ENCODE results near the gene KREMEN1. TPM values are rescaled to one million over a fixed set of nuclear protein-coding genes. Genes with fewer than 3 reads are reported as not detected.

The KREMEN1 gene
- total and polyA plus RNA-seq, 10 of the 15 experiments (the other 5 are each of a cell fraction or from before 2014, with no cell fraction given) = 0.10 to 2.5 (median 0.20) TPM; not detected in 1

DNA sequence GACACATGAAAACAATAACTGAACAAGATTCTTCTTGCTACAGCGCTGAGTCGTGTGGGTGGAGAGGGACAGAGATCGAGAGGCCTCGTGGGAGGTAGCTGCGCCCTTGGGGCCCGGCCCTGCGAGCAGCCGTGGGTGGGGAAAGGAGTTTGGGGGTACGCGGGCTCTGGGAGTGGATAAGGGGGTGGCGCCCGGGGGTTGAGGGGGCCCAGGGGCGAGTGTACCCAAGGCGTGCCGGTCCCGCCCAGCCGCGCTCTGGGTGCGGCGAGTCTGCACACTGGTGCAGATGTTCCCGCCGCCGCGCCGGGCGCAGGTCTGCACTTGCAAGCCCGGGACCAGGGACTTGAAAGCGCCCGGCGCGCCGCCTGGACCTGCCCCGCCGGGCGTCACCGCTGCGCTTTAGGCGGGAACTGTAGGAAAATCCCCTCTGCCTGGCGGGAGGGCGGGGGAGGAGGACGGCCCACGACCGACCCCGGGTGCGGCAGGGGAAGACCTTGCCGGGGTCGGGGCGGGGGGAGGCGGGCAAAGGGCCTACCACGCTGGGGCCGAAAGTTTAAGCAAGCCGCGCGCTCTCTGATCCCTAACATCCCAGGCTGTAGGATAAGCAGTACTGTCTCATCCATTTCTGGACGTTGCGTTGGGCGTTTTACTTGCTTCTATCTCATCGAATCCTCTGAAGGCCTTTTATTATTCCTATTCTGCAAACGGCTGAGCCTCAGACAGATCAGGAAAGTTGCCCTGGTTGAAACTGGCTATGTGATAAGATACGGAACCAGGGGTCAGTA lies 1.4 kb upstream of the KREMEN1 start:
- Histone ChIP-seq H3K9me3 (replicated peaks; ENCODE audit: control insufficient read depth, insufficient read depth, low read length) (no peaks in the 10 kb centered on the region), H3K4me2 (ENCODE audit: control insufficient read depth, insufficient read depth) (peak overlapping the region; percentile 75), H3K9ac (ENCODE audit: control insufficient read depth, insufficient read depth, low read length) (no peak overlapping the region; the same call in 1 of the 2 replicates), H3K36me3 (ENCODE audit: control insufficient read depth in 2 of 2, insufficient read depth in 2 of 2, low read length in 1 of 2) (no peaks in the 10 kb centered on the region), H3K79me2 (ENCODE audit: control insufficient read depth, insufficient read depth, low read length) (no peaks in the 10 kb centered on the region), H2AFZ (ENCODE audit: control insufficient read depth, low read depth, low read length) (no peak overlapping the region), H3K27ac (ENCODE audit: control insufficient read depth, insufficient read depth) (no peak overlapping the region), H3K27me3 (replicated peaks in 1 of 2; ENCODE audit: control insufficient read depth in 2 of 2, insufficient read depth in 2 of 2, low read length in 1 of 2) (peaks cover 5 to 15% of the 10 kb centered on the region in 2 experiments), H4K20me1 (ENCODE audit: control insufficient read depth, insufficient read depth) (no peaks in the 10 kb centered on the region), H3K4me3 (peak overlapping the region; percentile 18; the same call in 1 of the 2 replicates), H3K4me1 (ENCODE audit: control insufficient read depth, insufficient read depth, low read length) (no peaks in the 10 kb centered on the region; the same call in 1 of the 2 replicates)
- ChIA-PET RAD21 (ENCODE audit: unreplicated experiment) (interaction anchor here (1.2 to 2.5 kb wide), 7 partner anchors 11 to 241 kb away, joined by 3 to 17 read pairs (median 4); no protein-coding TSS in a partner anchor), CTCF (interaction anchor here (0.6 to 1.9 kb wide), 8 partner anchors 8 to 301 kb away, joined by 3 to 6 read pairs (median 4); partner anchors contain the start of gene C22orf31), SMC1A (ENCODE audit: uncharacterized antibody, unreplicated experiment) (interaction anchor here (1.0 to 2.6 kb wide), 3 partner anchors 11 to 20 kb away, joined by 3 to 13 read pairs (median 3); no protein-coding TSS in a partner anchor), POLR2A (interaction anchor here (0.6 to 1.7 kb wide), 4 partner anchors 155 to 426 kb away, joined by 3 to 5 read pairs (median 4); partner anchors contain the start of gene ZNRF3)
- intact Hi-C loops (cut with micrococcal nuclease; ENCODE audit: unreplicated experiment) (no loop called here), in situ Hi-C loops (cut with MboI) (no loop called here)
- WGBS (ENCODE audit: insufficient coverage, insufficient replicate concordance, low lambda C conversion rate, missing lambda C conversion rate) = 4% methylated on average over 43 of the region's 60 CpGs
- TF ChIP-seq NFYA (IDR thresholded peaks at IDR 0.05; ENCODE audit: borderline replicate concordance, low read depth, low read length) = no peak
- TF ChIP-seq RB1 (IDR thresholded peaks at IDR 0.05; ENCODE audit: borderline replicate concordance) = peak; percentile 46; the same call in 1 of the 2 replicates
- TF ChIP-seq, protein P1, sequence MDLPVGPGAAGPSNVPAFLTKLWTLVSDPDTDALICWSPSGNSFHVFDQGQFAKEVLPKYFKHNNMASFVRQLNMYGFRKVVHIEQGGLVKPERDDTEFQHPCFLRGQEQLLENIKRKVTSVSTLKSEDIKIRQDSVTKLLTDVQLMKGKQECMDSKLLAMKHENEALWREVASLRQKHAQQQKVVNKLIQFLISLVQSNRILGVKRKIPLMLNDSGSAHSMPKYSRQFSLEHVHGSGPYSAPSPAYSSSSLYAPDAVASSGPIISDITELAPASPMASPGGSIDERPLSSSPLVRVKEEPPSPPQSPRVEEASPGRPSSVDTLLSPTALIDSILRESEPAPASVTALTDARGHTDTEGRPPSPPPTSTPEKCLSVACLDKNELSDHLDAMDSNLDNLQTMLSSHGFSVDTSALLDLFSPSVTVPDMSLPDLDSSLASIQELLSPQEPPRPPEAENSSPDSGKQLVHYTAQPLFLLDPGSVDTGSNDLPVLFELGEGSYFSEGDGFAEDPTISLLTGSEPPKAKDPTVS (IDR thresholded peaks at IDR 0.05; ENCODE audit: low read depth, low read length) = no peak
- TF ChIP-seq IKZF1 (conservative IDR thresholded peaks at IDR 0.05) = peak; percentile 29; the same call in 1 of the 2 replicates
- 0 out of 2 replicates have a peak, but pooled peaks have one; percentile 32 for TF ChIP-seq POLR2A (IDR thresholded peaks at IDR 0.05; ENCODE audit: low read depth, low read length)
- peak in 1 of 2 experiments; percentile 28; a peak in 1 of 4 replicates for TF ChIP-seq BHLHE40 (IDR thresholded peaks at IDR 0.05; ENCODE audit: borderline replicate concordance in 1 of 2, low read depth in 2 of 2, low read length in 1 of 2)
- no peak for TF ChIP-seq STAT1 (conservative IDR thresholded peaks at IDR 0.05)
- 0 out of 3 replicates have a peak, but pooled peaks of 1 of the 2 experiments have one; percentile 30 for TF ChIP-seq EGR1 (IDR thresholded peaks at IDR 0.05; ENCODE audit: borderline replicate concordance in 1 of 2, low read depth in 2 of 2, low read length in 2 of 2)
- no TSS peak for BruUV-seq (replicated peaks)
- FAIRE-seq (no peak), ATAC-seq (peak; percentile 72), DNase-seq (ENCODE audit: low read depth, low spot score) (no peak)
